Smooth muscle cell (in vitro differentiated cells): ENCODE measurements around the gene CSNK1D. TPM values are rescaled to one million over a fixed set of nuclear protein-coding genes. Genes with fewer than 3 reads are reported as not detected.

ENCODE experiments used
- DNase-seq: peaks from one replicate; lab custom pipeline; 2025; ENCODE audit not compliant: unreplicated experiment; lab: John Stamatoyannopoulos, UW
- H2AFZ ChIP-seq: fragments of 200-600 bp; sonication (generic); 2 replicates; pipeline ENCODE4 v1.6.0; 2016; ENCODE audit warnings: antibody characterized with exemption, low read depth, mild to moderate bottlenecking
- H3F3A ChIP-seq: fragments of 200-600 bp; sonication (generic); 2 replicates; pipeline ENCODE4 v1.6.0; 2017; ENCODE audit warnings: antibody characterized with exemption, low read depth
- H3K27ac ChIP-seq: fragments of 200-600 bp; sonication (generic); 2 replicates; pipeline ENCODE4 v1.5.1; 2016; ENCODE audit warnings: low read depth, mild to moderate bottlenecking
- H3K27me3 ChIP-seq: fragments of 200-600 bp; sonication (generic); 2 replicates; pipeline ENCODE4 v1.6.1; 2016; ENCODE audit warnings: low read depth, mild to moderate bottlenecking
- H3K36me3 ChIP-seq: fragments of 200-600 bp; sonication (generic); 2 replicates; pipeline ENCODE4 v1.5.1; 2016; ENCODE audit warnings: low read depth
- H3K4me1 ChIP-seq: fragments of 200-600 bp; sonication (generic); 2 replicates; pipeline ENCODE4 v1.5.1; 2016; ENCODE audit warnings: low read depth
- H3K4me2 ChIP-seq: fragments of 200-600 bp; sonication (generic); 2 replicates; pipeline ENCODE4 v1.6.0; 2016; ENCODE audit warnings: mild to moderate bottlenecking
- H3K4me3 ChIP-seq: fragments of 200-600 bp; sonication (generic); 2 replicates; pipeline ENCODE4 v1.5.1; 2016; ENCODE audit warnings: mild to moderate bottlenecking
- H3K79me2 ChIP-seq: fragments of 200-600 bp; sonication (generic); 2 replicates; pipeline ENCODE4 v1.6.0; 2016; ENCODE audit warnings: low read depth, mild to moderate bottlenecking
- H3K9ac ChIP-seq: fragments of 200-600 bp; sonication (generic); 2 replicates; pipeline ENCODE4 v1.6.0; 2016; ENCODE audit warnings: low read depth
- H3K9me3 ChIP-seq: fragments of 200-600 bp; sonication (generic); replicated peaks from 2 replicates; pipeline ENCODE4 v1.5.1; 2016; ENCODE audit warnings: low read depth
- H4K20me1 ChIP-seq: fragments of 200-600 bp; sonication (generic); 2 replicates; pipeline ENCODE4 v1.6.0; 2016; ENCODE audit warnings: low read depth
- WGBS: methylation state at CpG from one replicate; pipeline ENCODE4 v1.1.7; 2016; ENCODE audit warnings: low lambda C conversion rate; 5-methylcytosine and 5-hydroxymethylcytosine counted together
- polyA plus RNA-seq: library from polyadenylated mRNA; unstranded; fragments of >200 nt; fragmentation: Nextera tagmentation; extraction: Ambion mirVana; gene quantifications from 2 replicates; pipeline ENCODE4 v1.2.1, GENCODE V29; 2016
- total RNA-seq: library from RNA; depleted of rRNA; stranded (reverse); fragments of >200 nt; gene quantifications from 2 replicates; pipeline ENCODE4 v1.2.3, GENCODE V29; 2014
- TF ChIP-seq, protein P1 (sequence below): fragments of 200-600 bp; sonication (generic); IDR thresholded peaks from 2 replicates; pipeline ENCODE4 v1.5.1; 2017; ENCODE audit warnings: borderline replicate concordance, mild to moderate bottlenecking, antibody characterized with exemption; ENCODE audit not compliant: insufficient read depth, poor library complexity, severe bottlenecking

The CSNK1D gene
- total and polyA plus RNA-seq, 2 experiments from 2014 or later, result 51.6 to 135 TPM

DNA sequence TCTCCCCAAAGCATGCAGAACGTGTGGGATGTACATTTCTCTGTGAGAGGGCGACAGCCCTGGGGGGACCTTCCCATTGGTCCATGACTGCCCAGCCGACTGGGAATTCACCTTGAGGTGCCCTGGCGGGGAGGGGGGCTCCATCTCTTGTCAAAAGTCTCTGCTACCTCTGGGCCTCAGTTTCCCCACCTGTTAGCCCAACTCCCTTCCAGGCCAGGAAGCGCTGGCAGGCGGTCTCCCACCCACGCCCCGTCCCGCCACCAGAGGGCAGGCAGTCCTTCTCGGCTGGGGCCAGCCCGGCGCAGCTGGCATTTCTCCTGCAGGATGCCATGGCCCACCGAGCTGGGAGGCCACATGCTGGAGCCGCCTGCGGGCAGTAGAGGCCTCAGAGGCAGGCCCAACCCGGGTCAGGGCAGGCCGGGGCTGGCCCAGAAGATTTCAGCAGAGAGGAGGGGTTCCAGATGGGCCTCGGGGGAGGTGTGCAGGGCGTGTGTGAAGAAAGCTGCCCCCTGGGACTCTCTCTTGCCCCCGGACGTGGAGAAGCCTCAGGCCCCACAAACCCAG lies 27.3 kb upstream of the CSNK1D start:
- H3K4me1 ChIP-seq, result no peaks in the 10 kb centered on the region
- no peak overlapping the region for H3K27ac ChIP-seq
- no peaks in the 10 kb centered on the region for H4K20me1 ChIP-seq
- no peak overlapping the region for H3K4me2 ChIP-seq
- H3K27me3 ChIP-seq, result no peaks in the 10 kb centered on the region
- 64% methylated on average over 15 of the region's 21 CpGs for WGBS
- no peak overlapping the region for H2AFZ ChIP-seq
- no peaks in the 10 kb centered on the region for H3K9me3 ChIP-seq
- TF ChIP-seq, protein P1, sequence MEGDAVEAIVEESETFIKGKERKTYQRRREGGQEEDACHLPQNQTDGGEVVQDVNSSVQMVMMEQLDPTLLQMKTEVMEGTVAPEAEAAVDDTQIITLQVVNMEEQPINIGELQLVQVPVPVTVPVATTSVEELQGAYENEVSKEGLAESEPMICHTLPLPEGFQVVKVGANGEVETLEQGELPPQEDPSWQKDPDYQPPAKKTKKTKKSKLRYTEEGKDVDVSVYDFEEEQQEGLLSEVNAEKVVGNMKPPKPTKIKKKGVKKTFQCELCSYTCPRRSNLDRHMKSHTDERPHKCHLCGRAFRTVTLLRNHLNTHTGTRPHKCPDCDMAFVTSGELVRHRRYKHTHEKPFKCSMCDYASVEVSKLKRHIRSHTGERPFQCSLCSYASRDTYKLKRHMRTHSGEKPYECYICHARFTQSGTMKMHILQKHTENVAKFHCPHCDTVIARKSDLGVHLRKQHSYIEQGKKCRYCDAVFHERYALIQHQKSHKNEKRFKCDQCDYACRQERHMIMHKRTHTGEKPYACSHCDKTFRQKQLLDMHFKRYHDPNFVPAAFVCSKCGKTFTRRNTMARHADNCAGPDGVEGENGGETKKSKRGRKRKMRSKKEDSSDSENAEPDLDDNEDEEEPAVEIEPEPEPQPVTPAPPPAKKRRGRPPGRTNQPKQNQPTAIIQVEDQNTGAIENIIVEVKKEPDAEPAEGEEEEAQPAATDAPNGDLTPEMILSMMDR, result peak; percentile 68
- no peaks in the 10 kb centered on the region for H3K36me3 ChIP-seq
- H3K9ac ChIP-seq, result no peak overlapping the region
- no peaks in the 10 kb centered on the region for H3F3A ChIP-seq
- DNase-seq, result peak; percentile 25
- H3K4me3 ChIP-seq, result no peak overlapping the region
- H3K79me2 ChIP-seq, result no peaks in the 10 kb centered on the region

GRCh38 chr17:82300228-82300627 lies 26.7 kb upstream of the CSNK1D start:
- H3K4me2 ChIP-seq, result no peak overlapping the region
- no peaks in the 10 kb centered on the region for H4K20me1 ChIP-seq
- H3K79me2 ChIP-seq, result no peaks in the 10 kb centered on the region
- H3K36me3 ChIP-seq, result no peaks in the 10 kb centered on the region
- no peak overlapping the region for H3K4me3 ChIP-seq
- no peaks in the 10 kb centered on the region for H3K4me1 ChIP-seq
- no peak for DNase-seq
- TF ChIP-seq, protein P1, result no peak
- H3K9me3 ChIP-seq, result no peaks in the 10 kb centered on the region
- H3K9ac ChIP-seq, result no peak overlapping the region
- H3K27me3 ChIP-seq, result no peaks in the 10 kb centered on the region
- no peak overlapping the region for H2AFZ ChIP-seq
- H3K27ac ChIP-seq, result no peak overlapping the region
- no peaks in the 10 kb centered on the region for H3F3A ChIP-seq
- WGBS, result 97% methylated on average over 13 of the region's 13 CpGs

DNA sequence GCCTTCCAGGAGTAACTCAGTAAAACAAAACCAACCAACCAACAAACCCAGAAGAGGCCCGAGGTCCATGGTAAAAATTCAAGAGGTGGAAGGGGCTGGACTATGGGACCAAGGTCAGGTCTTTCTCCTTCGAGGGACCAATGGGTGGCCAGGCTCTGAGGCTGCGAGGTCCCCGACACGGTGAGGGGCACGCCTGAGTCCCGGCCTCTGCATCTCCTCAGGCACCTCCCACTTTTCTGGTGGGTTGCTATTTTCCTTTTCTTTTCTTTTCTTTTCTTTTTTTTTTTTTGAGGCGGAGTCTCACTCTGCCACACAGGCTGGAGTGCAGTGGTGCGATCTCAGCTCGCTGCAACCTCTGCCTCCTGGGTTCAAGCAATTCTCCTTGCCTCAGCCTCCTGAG lies 26.0 kb upstream of the CSNK1D start:
- no peaks in the 10 kb centered on the region for H3K4me1 ChIP-seq
- WGBS, result 84% methylated on average over 7 of the region's 10 CpGs

More for the DNA sequence above, 26.0 kb upstream of the CSNK1D start:
- Histone ChIP-seq H3K27ac (no peak overlapping the region), H3F3A (no peaks in the 10 kb centered on the region), H3K9ac (no peak overlapping the region), H3K36me3 (no peaks in the 10 kb centered on the region), H2AFZ (no peak overlapping the region), H3K4me3 (no peak overlapping the region), H3K27me3 (no peaks in the 10 kb centered on the region), H3K79me2 (no peaks in the 10 kb centered on the region), H3K9me3 (no peaks in the 10 kb centered on the region), H3K4me2 (no peak overlapping the region), H4K20me1 (no peaks in the 10 kb centered on the region)
- TF ChIP-seq, protein P1, result no peak
- no peak for DNase-seq
